Measurements from ENCODE around the gene REG3G. TPM values are rescaled to one million over a fixed set of nuclear protein-coding genes. Genes with fewer than 3 reads are reported as not detected.

The REG3G gene
- total and polyA plus RNA-seq, 2 of the 4 experiments (the other 2 are of a cell fraction): not detected

DNA sequence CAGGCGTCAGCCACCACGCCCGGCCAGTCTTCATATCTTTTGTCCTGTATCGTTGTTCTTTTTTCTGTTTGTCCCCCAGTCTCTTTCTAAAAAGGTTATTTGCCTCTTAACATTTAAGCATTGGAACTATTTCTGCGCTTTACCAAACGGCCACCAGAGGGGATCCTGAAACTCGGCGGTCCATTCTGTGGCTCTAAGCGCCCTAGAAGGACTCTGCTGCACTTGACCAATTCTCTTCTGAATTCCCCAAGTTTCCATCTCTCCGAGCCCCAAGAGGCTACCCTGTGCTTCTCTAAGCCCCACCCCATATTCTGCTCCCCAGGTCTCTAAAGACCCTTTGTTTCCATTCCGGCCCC is 33.1 kb upstream of the REG3G start:
- ATAC-seq (ENCODE audit: low read depth): no peak
- dilution Hi-C loops (cut with HindIII; ENCODE audit: low sequenced_read_pairs, unreplicated experiment): no loop called here
- intact Hi-C loops (cut with micrococcal nuclease): no loop called here

More for the DNA sequence above, 33.1 kb upstream of the REG3G start:
- no peak overlapping the region for H3K4me2 ChIP-seq (ENCODE audit: low read depth, low read length)
- no peaks in the 10 kb centered on the region for H3K27me3 ChIP-seq (ENCODE audit: control insufficient read depth, insufficient read depth, low read length)
- no peak overlapping the region for H2AK5ac ChIP-seq (ENCODE audit: low read depth, low read length)
- TF ChIP-seq SMC3 (IDR thresholded peaks at IDR 0.05; ENCODE audit: low read depth, low read length) (0 out of 2 replicates have a peak, but pooled peaks have one; percentile 13), MAZ (IDR thresholded peaks at IDR 0.05; ENCODE audit: borderline replicate concordance, low read depth, low read length) (no peak), RAD21 (IDR thresholded peaks at IDR 0.05; ENCODE audit: low read length) (no peak), CEBPB (IDR thresholded peaks at IDR 0.05; ENCODE audit: low read depth, low read length) (no peak)
- TF ChIP-seq, protein P1, sequence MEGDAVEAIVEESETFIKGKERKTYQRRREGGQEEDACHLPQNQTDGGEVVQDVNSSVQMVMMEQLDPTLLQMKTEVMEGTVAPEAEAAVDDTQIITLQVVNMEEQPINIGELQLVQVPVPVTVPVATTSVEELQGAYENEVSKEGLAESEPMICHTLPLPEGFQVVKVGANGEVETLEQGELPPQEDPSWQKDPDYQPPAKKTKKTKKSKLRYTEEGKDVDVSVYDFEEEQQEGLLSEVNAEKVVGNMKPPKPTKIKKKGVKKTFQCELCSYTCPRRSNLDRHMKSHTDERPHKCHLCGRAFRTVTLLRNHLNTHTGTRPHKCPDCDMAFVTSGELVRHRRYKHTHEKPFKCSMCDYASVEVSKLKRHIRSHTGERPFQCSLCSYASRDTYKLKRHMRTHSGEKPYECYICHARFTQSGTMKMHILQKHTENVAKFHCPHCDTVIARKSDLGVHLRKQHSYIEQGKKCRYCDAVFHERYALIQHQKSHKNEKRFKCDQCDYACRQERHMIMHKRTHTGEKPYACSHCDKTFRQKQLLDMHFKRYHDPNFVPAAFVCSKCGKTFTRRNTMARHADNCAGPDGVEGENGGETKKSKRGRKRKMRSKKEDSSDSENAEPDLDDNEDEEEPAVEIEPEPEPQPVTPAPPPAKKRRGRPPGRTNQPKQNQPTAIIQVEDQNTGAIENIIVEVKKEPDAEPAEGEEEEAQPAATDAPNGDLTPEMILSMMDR (conservative IDR thresholded peaks at IDR 0.05; ENCODE audit: low read depth, low read length): peak; percentile 18; the same call in 1 of the 2 replicates
- H3K18ac ChIP-seq (ENCODE audit: low read depth, low read length): no peak overlapping the region
- H3K9me1 ChIP-seq (ENCODE audit: insufficient read depth, low read length): no peaks in the 10 kb centered on the region
- no peaks in the 10 kb centered on the region for H3K4me1 ChIP-seq (ENCODE audit: control insufficient read depth, insufficient read depth, low read length)
- no peak overlapping the region for H2AFZ ChIP-seq (replicated peaks; ENCODE audit: low read length, poor library complexity)
- no peaks in the 10 kb centered on the region for H3K79me1 ChIP-seq (ENCODE audit: low read depth in 1 of 2, low read length in 2 of 2)
- DNase-seq: no peak
- no peak overlapping the region for H2BK15ac ChIP-seq (ENCODE audit: low read depth, low read length)
- CTCF ChIA-PET: no interaction called here
- H4K20me1 ChIP-seq (ENCODE audit: insufficient read depth, low read length): no peaks in the 10 kb centered on the region
- no peak overlapping the region for H4K5ac ChIP-seq (ENCODE audit: low read depth, low read length)
- no peak overlapping the region for H3K27ac ChIP-seq (ENCODE audit: insufficient read depth, low read length)
- H3K4ac ChIP-seq (ENCODE audit: low read depth, low read length): no peak overlapping the region
- WGBS, 2 experiments (ENCODE audit: extremely low coverage in 2 of 2, insufficient read length in 1 of 2): 19% methylated on average over 6 of the region's 11 CpGs; no CpG with 5 or more reads in 1 of the 2 experiments
- H3K23ac ChIP-seq (ENCODE audit: low read depth, low read length): no peak overlapping the region
- no peaks in the 10 kb centered on the region for H3K36me3 ChIP-seq (ENCODE audit: control insufficient read depth, insufficient read depth, low read length)
- H4K91ac ChIP-seq (ENCODE audit: insufficient read depth, low read depth, low read length): no peak overlapping the region
- no peak overlapping the region for H3K14ac ChIP-seq (replicated peaks; ENCODE audit: low read depth, low read length)
- no peak overlapping the region for H3K56ac ChIP-seq (ENCODE audit: extremely low read depth, insufficient read depth, low read length)
- H3K9ac ChIP-seq (ENCODE audit: low read depth, low read length): no peak overlapping the region
- H2BK20ac ChIP-seq (ENCODE audit: low read depth, low read length): no peak overlapping the region
- peaks cover 2% of the 10 kb centered on the region; the same call in 1 of the 2 replicates for H3K9me3 ChIP-seq (ENCODE audit: control insufficient read depth, insufficient read depth, low read length)
- POLR2A ChIA-PET (ENCODE audit: unreplicated experiment): no interaction called here
- H3K4me3 ChIP-seq (ENCODE audit: insufficient read depth, low read depth, low read length): no peak overlapping the region
- H2BK120ac ChIP-seq (ENCODE audit: low read depth, low read length): no peak overlapping the region
- no peak overlapping the region for H2BK5ac ChIP-seq (ENCODE audit: low read depth, low read length, poor library complexity, severe bottlenecking)
- no peak overlapping the region for H4K8ac ChIP-seq (ENCODE audit: low read depth in 2 of 2, low read length in 2 of 2)
- no TSS peak for BruUV-seq (replicated peaks)
- no peak overlapping the region for H2AK9ac ChIP-seq (replicated peaks; ENCODE audit: low read depth, low read length, poor library complexity)
- in situ Hi-C loops (cut with MboI; ENCODE audit: low sequenced_read_pairs): no loop called here

All from IMR-90 (cell line).